Measurements from ENCODE around the gene ZNF174. TPM values are rescaled to one million over a fixed set of nuclear protein-coding genes. Genes with fewer than 3 reads are reported as not detected.
A peak's percentile ranks its signal among the peaks of the same experiment; 100 is the strongest.

The ZNF174 gene
- 11.3 TPM for total RNA-seq
- long read RNA-seq, transcript ZNF174-201 (3 exons, 2,260 nt) = major isoform, 32 of 39 reads
- long read RNA-seq, partial matches to known transcripts = 0 of 39 reads
- long read RNA-seq, other reads (novel, unspliced or antisense) = 1 of 39 reads

DNA sequence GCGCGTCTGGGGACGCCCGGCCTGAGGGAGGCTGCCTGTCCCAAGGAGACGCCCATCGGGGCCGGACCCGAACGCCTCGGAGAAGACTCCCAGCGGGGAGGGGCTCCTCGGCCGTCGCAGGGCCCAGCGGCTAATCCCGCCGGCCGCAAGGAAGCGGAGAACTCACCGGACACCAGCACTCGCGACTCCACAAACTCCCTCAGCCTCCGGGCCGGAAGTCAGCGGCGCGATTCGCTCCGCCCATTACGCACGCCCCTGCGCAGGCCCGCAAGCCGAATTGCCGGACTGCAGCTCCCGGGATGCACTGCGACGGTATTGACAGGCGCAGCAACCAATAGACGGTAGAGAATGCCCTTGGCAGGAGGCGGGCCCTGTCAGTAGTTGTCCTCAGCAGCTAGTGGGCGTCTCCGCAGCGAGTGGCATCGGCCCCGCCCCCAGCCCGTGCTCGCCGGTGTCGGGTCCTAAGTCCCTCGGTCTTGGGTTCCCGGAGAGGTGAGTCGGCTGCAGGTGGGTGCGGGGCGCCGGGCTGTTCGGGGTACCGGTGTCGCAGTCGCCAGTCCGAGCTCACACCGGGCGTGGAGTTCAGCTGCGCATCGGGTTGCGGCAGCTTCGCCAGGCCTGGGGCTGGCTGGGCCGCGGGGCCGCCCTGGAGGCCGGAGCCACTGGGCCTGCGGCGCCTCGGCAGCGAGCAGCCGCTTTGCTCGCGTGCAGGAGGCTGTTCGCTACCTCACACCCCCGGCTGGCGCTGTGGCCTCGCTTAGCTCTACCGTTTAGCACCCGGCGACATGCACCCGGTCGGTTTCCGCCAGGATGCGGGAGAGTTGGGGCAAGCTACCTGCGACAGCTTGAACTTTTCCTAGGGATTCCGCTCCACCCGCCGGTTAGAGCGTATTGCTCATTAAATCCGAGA, at the start of gene ZNF174, which contains the start of gene ZSCAN32:
Gene ZNF174 (plus strand): TSS at position 437 of the 910 bp plus-strand sequence. CDS start 790 bp downstream, outside the sequence.
Gene ZSCAN32 (minus strand): TSS at position 226 of the 910 bp plus-strand sequence. CDS start 3,447 bp downstream, outside the sequence.
- DNase-seq (peak; percentile 99), ATAC-seq (ENCODE audit: poor library complexity) (peak; percentile 100)
- intact Hi-C loops (cut with DNase I) = no loop called here

DNA sequence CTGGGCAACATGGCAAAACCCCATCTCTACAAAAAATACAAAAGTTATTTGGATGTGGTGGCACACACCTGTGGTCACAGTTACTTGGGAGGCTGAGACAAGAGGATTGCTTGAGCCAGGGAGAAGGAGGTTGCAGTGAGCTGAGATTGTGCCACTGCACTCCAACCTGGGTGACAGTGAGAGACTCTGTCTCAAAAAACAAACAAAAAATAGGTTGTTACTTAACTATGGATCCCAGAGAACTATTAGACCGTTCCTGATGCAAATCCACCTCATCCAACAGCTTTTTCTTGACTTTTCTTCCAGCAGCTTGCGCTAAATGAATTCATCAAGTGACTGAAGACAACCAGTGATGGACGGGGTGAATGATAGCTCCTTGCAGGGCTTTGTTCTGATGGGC, 45.4 kb upstream of the ZNF174 start, which contains the start of gene OR2C1:
Gene OR2C1 (plus strand): TSS at position 301 of the 400 bp plus-strand sequence. CDS start 52 bp downstream, at position 353.
- intact Hi-C loops (cut with DNase I) = no loop called here
- ATAC-seq (ENCODE audit: poor library complexity) (no peak), DNase-seq (no peak)

GRCh38 chr16:3356118-3356517, 44.9 kb upstream of the ZNF174 start:
- DNase-seq = no peak
- intact Hi-C loops (cut with DNase I) = no loop called here
- no peak for ATAC-seq (ENCODE audit: poor library complexity)

- DNase-seq (no peak), ATAC-seq (ENCODE audit: poor library complexity) (no peak)
- intact Hi-C loops (cut with DNase I) = no loop called here
Measured at GRCh38 chr16:3358871-3359270, 42.1 kb upstream of the ZNF174 start.

GRCh38 chr16:3362931-3363330, 38.1 kb upstream of the ZNF174 start:
- intact Hi-C loops (cut with DNase I) = loop anchor here (10.0 kb wide), 1 partner anchor 142 kb away; the partner anchor contains the start of gene CLUAP1
- DNase-seq (no peak), ATAC-seq (ENCODE audit: poor library complexity) (no peak)

DNA sequence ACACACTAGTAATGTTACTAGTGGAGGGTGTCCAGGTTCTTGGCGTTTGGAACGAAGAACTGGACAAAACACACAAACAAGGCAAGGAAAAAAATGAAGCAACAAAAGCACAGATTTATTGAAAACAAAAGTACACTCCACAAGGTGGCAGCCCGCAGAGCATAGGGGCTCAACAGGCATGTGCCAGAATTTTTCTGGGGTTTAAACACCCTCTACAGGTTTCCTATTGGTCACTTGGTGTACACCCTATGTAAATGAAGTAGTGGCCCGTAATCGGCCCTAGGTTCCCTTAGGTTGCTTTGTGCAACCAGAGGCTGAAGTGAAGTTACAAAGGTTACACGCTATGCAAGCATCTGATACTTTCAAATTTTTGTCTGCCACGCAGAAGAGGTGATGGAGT, 37.2 kb upstream of the ZNF174 start:
- intact Hi-C loops (cut with DNase I) = loop anchor here (10.0 kb wide), 1 partner anchor 141 kb away; the partner anchor contains the start of gene CLUAP1
- DNase-seq = no peak
- ATAC-seq (ENCODE audit: poor library complexity) = no peak

DNA sequence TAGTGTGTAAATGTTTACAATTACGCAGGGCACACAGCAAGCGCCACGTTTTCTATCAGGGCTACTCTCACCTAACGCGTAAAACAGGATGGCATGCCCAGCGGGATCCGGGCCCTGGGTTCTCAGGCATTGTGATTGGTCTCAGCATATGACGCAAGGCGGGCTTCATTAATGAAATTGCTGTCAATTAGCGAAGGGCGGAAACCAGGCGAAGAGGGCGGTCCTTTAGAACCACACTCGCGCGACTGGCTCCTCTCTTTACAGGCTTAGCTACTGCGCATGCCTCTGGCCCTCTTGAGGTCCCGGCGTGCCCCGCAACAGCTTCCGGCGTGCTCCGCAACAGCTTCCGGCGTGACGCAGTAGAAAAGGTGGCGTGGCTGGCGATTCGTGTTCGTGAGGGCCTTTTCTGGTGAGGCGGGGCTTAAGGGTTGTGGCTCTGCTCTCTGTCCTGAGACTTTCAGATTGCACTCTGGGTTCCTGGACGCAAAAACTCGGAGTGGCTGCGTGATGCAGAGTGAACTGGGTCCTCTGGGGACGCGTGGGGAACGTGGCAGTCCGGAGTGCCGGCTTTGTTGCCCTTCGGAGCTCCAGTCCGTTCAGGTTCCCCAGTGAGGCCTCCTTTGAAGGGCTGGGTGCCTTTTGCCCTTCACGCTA, 36.1 kb upstream of the ZNF174 start:
- ATAC-seq (ENCODE audit: poor library complexity) (peak; percentile 99), DNase-seq (peak; percentile 90)
- intact Hi-C loops (cut with DNase I) = loop anchor here (10.0 kb wide), 1 partner anchor 140 kb away; the partner anchor contains the start of gene CLUAP1

GRCh38 chr16:3369073-3369472, 31.9 kb upstream of the ZNF174 start:
- ATAC-seq (ENCODE audit: poor library complexity) (no peak), DNase-seq (no peak)
- intact Hi-C loops (cut with DNase I) = loop anchor here (10.0 kb wide), 1 partner anchor 136 kb away; the partner anchor contains the start of gene CLUAP1

- intact Hi-C loops (cut with DNase I) = no loop called here
- ATAC-seq (ENCODE audit: poor library complexity) = no peak
Measured at GRCh38 chr16:3375680-3376079, 25.3 kb upstream of the ZNF174 start.

GRCh38 chr16:3377917-3378316, 23.1 kb upstream of the ZNF174 start:
- ATAC-seq (ENCODE audit: poor library complexity) = no peak
- DNase-seq = no peak
- intact Hi-C loops (cut with DNase I) = no loop called here

More at GRCh38 chr16:3375680-3376079, 25.3 kb upstream of the ZNF174 start:
- no peak for DNase-seq

DNA sequence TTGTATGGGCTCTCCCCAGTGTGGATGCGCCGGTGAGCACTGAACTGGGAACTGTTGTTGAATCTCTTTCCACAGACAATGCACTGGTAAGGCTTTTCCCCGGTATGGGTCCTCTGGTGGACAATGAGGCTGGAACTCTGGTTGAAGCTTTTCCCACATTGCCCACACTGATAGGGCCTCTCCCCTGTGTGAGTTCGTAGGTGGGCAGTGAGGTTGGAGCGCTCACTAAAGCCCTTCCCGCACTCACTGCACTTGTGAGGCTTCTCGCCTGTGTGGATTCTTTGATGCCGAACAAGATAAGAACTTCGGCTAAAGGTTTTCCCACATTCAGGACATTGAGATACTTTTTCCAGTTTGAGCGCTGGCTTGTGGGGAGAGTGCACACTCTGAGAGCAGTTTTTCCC, 18.0 kb upstream of the ZNF174 start:
- intact Hi-C loops (cut with DNase I) = loop anchor here (10.0 kb wide), 1 partner anchor 52 kb away; no protein-coding TSS in a partner anchor
- ATAC-seq (ENCODE audit: poor library complexity) (no peak), DNase-seq (no peak)

GRCh38 chr16:3388325-3388724, 12.7 kb upstream of the ZNF174 start:
- DNase-seq = no peak
- intact Hi-C loops (cut with DNase I) = loop anchor here (10.0 kb wide), 1 partner anchor 46 kb away; no protein-coding TSS in a partner anchor
- ATAC-seq (ENCODE audit: poor library complexity) = no peak

GRCh38 chr16:3389663-3390338, 11.2 kb upstream of the ZNF174 start:
- ATAC-seq (ENCODE audit: poor library complexity) (no peak), DNase-seq (no peak)
- intact Hi-C loops (cut with DNase I) = loop anchor here (10.0 kb wide), 1 partner anchor 45 kb away; no protein-coding TSS in a partner anchor

- intact Hi-C loops (cut with DNase I) = no loop called here
Measured at GRCh38 chr16:3400446-3400778, 603 bp upstream of the ZNF174 start.

GRCh38 chr16:3401719-3402397, 843 bp downstream of the ZNF174 start:
- ATAC-seq (ENCODE audit: poor library complexity) (no peak), DNase-seq (no peak)
- intact Hi-C loops (cut with DNase I) = no loop called here

More at GRCh38 chr16:3400446-3400778, 603 bp upstream of the ZNF174 start:
- ATAC-seq (ENCODE audit: poor library complexity) (no peak), DNase-seq (no peak)

- DNase-seq (no peak), ATAC-seq (ENCODE audit: poor library complexity) (no peak)
- intact Hi-C loops (cut with DNase I) = no loop called here
Measured at GRCh38 chr16:3408561-3409197, 7.7 kb downstream of the ZNF174 start.

GRCh38 chr16:3413730-3414379, 12.8 kb downstream of the ZNF174 start:
- intact Hi-C loops (cut with DNase I) = no loop called here
- no peak for ATAC-seq (ENCODE audit: poor library complexity)

More at GRCh38 chr16:3413730-3414379, 12.8 kb downstream of the ZNF174 start:
- no peak for DNase-seq
